HG03060 (cell line): ENCODE data around the gene FSCB.
"Not testable (repeated sequence)": the region's sequence is repeated elsewhere in the genome, so short reads cannot be mapped to it uniquely, and the experiment has no call there.

Source experiments
- ATAC-seq: cut with Tn5 transposase; IDR thresholded peaks from one replicate; pipeline ENCODE4 v1.9.1; 2021; ENCODE audit warnings: low read depth, moderate number of reproducible peaks; ENCODE audit not compliant: unreplicated experiment

Gene FSCB, protein sequence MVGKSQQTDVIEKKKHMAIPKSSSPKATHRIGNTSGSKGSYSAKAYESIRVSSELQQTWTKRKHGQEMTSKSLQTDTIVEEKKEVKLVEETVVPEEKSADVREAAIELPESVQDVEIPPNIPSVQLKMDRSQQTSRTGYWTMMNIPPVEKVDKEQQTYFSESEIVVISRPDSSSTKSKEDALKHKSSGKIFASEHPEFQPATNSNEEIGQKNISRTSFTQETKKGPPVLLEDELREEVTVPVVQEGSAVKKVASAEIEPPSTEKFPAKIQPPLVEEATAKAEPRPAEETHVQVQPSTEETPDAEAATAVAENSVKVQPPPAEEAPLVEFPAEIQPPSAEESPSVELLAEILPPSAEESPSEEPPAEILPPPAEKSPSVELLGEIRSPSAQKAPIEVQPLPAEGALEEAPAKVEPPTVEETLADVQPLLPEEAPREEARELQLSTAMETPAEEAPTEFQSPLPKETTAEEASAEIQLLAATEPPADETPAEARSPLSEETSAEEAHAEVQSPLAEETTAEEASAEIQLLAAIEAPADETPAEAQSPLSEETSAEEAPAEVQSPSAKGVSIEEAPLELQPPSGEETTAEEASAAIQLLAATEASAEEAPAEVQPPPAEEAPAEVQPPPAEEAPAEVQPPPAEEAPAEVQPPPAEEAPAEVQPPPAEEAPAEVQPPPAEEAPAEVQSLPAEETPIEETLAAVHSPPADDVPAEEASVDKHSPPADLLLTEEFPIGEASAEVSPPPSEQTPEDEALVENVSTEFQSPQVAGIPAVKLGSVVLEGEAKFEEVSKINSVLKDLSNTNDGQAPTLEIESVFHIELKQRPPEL

GRCh38 chr14:44507183-44507582 lies at the start of gene FSCB:
FSCB (minus strand) TSS chr14:44507283; CDS start chr14:44506987, 296 bp downstream.
- no peak for ATAC-seq

GRCh38 chr14:44531658-44532057 lies 24.6 kb upstream of the FSCB start:
- ATAC-seq = no peak

DNA sequence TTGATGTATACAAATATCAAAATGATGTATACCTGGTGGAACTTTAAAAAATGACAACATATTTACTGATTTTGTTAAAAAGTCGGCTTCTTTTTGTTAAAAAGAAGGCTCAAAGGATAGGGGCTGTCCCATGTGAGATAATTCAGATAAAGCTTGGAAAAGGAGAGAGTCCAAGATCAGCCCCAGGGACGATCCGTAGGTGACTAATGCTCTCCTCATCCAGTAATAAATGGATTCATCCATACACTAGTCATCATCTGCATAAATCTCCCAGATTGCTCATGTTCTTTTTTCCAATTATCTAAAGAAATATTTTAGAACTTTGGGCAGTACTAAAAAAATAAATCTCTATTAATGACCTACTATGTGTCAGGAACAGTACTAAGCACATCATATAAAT lies 23.4 kb upstream of the FSCB start:
- no peak for ATAC-seq

DNA sequence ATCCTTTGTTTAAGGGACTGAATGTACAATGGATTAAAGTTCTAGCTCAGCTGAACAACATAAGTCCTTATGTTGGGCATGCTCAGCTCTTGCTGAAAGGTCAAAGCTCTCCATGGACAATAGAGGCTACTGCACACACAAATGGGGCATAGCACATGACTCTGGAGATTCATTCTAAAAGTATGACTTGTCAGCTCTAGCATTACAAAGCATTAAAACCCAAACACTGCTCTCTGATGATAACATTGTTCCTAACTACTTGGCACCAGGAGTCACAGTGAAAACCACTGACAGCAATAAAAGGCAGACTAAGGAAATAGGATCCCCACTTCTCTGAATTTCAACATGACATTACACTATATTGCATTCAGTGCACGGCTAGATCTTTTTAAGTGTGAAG lies 21.9 kb upstream of the FSCB start:
- no peak for ATAC-seq

DNA sequence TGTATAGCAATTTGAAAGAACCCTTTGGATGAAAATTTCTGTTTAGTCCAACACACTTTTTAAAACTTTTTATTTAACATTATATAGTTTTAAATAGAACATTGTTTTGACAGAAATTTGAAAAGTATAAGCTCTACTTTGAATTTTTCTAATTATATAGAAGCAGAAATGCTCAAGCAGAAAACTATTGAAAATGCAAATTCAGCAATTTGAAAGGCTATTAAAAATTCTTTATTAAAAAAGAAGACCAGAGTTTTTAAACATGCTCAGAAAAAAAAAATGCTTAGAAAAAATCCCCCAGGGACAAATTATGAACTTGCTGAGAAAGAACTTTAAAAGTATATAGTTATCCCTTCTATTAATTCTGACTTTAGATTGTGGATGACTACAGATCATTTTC lies 21.1 kb upstream of the FSCB start:
- no peak for ATAC-seq

DNA sequence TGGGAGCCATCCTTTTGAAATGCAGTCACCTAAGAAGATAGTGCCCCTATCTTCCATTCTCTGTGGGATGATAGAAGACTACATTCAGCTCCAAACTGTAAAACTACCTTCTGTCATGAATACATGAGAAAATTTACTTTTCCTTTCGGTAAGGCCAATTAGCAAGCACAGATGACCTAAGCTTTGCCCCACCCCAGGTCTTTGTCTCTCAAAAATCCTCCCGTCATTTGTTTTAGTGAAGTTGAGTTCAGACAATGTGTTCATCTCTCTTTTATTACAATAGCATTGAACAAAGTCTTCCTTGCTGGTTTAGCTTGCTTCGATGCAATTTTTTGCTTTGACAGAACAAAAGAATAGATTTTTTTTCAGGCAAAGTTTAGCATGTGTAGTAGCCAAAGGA lies 18.2 kb upstream of the FSCB start:
- ATAC-seq = no peak

- ATAC-seq = not testable (repeated sequence)
Measured at GRCh38 chr14:44515668-44516067, 8.6 kb upstream of the FSCB start.

DNA sequence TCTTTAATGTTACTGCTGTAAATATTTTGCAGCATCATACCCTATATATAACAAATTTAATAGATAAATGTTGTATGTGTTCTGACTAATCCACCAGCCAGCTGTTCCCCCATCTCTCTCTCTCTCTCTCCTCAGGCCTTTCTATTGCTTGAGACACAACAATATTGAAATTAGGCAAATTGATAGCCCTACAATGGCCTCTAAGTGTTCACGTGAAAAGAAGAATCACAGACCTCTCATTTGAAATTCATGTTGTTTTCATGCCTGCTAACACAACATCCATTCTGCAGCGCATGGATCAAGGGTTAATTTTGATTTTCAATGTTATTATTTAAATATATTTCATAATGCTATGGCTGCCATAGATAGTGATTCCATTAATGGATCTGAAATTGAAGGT lies 1.8 kb upstream of the FSCB start:
- ATAC-seq = no peak

DNA sequence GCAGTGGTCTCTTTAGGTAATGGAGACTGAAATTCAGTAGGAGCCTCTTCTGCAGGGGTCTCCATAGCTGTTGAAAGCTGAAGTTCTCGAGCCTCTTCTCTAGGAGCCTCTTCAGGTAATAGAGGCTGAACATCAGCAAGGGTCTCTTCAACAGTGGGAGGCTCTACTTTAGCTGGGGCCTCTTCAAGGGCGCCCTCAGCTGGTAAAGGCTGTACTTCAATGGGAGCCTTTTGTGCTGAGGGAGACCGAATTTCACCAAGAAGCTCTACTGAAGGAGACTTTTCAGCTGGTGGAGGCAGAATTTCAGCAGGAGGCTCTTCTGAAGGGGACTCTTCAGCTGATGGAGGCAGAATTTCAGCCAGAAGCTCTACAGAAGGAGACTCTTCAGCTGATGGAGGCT lies 1.5 kb downstream of the FSCB start:
- no peak for ATAC-seq

DNA sequence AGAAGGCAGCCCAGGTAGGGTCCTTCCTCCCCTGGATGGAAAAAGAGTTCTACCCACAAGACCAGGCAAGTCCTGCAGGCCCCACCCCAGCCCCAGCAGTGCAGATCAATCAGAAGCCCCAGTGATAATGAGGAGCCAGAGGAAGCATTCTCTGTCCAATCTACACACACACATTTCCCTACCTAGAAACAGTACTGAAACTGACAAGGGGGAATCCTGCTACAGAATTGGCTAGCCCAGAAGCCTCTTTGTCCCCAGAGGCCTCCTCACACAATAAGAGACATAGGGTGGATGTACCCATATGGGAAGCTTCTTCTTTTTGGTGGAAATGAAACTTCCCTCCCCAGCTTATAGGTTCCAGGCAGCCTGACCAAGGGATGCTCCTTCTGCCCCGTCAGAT lies 9.9 kb downstream of the FSCB start:
- ATAC-seq = no peak

- no peak for ATAC-seq
Measured at GRCh38 chr14:44494137-44494536, 12.9 kb downstream of the FSCB start.

GRCh38 chr14:44490966-44491365 lies 16.1 kb downstream of the FSCB start:
- no peak for ATAC-seq

GRCh38 chr14:44477953-44478352 lies 29.1 kb downstream of the FSCB start:
- no peak for ATAC-seq

DNA sequence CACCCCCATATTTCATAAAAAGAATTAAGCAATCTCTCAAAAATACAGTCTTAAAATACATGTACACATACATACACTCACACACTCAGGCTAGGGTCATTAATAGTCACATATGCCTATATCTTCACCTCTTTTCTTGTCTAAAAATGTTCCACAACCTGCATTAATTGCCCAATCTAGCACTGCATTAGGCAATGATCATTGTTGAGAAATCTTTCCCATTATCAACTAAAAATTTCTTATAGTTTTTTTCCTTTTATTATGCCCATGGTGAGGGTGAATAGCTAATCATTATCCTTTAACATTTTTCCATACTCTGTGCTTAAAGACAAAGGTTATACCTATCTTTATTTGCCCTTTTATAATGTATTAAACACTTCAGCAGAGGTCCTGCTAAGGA lies 38.3 kb downstream of the FSCB start:
- no peak for ATAC-seq

- ATAC-seq = no peak
Measured at GRCh38 chr14:44463356-44464004, 43.6 kb downstream of the FSCB start.

GRCh38 chr14:44462381-44462780 lies 44.7 kb downstream of the FSCB start:
- no peak for ATAC-seq

GRCh38 chr14:44461811-44462210 lies 45.3 kb downstream of the FSCB start:
- no peak for ATAC-seq
